ENCODE data around the gene LGI1.
"Not testable (repeated sequence)": the region's sequence is repeated elsewhere in the genome, so short reads cannot be mapped to it uniquely, and the experiment has no call there.

LGI1 gene

DNA sequence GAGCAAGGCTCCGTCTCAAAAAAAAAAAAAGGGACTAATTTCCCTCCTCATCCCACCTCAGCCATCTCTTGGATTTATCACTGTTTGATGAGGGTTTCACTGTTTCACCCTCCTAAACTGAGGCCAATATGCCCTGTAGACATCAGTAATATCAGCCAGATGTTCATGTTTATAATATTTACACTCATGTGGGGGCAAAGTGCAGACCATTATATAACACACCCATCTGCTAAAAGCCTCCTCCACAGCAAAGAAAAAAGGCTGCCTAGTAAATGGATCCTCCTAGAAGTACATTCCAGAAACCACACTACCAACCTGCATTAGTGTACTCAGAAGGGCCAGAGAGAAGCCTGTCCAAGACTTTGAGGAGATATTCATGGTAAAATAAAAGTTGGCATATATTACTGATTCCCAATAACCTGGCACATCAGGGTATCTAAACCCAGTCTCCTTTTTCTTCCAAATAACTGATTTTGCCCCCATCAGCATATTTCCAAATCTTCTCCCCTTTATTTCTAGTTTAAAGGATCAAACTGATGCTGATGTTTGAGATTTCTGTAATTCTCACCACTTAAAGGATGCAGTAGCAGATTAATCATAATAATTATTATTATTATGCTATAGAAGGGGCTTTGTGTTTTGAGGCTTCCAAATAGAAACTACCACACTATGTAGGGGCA is 55.1 kb downstream of the LGI1 start:
- DNase-seq = no peak

DNA sequence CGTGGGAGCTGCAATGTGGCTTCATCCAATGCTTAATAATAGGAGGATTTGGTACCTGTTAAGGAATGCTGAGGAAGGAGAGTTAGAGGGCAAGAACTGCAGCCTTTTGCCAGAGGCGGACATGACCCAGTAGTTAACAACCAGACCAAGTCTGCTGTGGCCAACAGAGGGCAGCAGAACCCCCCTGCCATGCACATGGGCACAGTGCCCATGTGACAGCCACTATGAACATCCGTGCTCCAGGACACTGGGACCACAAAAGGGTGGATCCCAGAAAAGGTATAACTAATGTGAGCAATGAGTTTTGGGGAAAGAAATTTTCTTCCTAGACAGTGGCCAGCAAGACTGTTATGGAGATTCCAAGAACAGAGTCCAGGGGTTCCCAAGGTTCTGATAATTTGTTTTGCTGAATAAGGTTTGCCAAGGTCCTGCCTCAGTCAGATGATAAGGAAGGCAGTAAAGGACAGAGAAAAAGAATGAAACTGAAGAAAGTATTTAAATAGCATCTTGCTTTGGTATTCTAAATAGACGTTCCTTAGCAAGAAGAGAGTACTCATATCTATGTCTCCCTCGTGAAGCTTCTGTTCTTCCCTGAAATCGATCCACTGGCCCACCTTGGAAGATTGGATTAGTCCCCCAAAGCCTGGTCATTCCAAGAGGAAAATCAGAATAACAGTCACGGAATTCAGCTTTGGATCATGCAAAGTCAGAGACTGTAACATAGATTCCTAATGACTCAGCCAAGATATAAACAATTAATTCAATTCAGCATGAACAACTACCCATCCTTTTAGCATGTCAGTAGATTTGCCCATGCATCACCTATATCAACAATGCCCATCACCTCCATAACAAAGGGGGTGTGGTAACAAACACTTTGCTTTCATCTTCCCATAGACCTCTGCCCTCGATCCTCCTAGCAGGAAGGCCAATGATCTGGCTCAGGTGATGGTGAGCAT is 56.0 kb downstream of the LGI1 start:
- DNase-seq = peak; percentile 3

GRCh38 chr10:93815304-93816096 is 57.8 kb downstream of the LGI1 start:
- no peak for DNase-seq

GRCh38 chr10:93816123-93816747 is 58.5 kb downstream of the LGI1 start:
- DNase-seq = no peak

GRCh38 chr10:93818086-93818485 is 60.4 kb downstream of the LGI1 start:
- no peak for DNase-seq

GRCh38 chr10:93819520-93819919 is 61.8 kb downstream of the LGI1 start:
- DNase-seq = no peak

DNA sequence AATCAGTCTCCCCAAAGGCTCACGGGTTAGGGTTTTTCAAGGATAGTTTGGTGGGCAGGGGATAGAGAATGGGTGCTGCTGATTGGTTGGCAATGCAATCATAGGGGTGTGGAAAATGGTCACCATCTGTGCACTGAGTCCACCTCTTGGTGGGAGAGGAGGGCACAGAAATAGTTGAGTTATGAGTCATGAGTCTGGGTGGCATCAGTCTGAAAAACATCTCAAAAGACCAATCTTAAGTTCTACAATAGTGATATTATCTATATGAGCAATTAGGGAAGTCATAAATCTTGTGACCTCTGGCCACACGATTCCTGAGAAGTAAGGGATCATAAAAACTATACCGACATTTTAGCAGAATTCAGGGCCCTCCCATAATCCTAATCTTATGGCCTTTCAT is 62.7 kb downstream of the LGI1 start:
- DNase-seq = no peak

DNA sequence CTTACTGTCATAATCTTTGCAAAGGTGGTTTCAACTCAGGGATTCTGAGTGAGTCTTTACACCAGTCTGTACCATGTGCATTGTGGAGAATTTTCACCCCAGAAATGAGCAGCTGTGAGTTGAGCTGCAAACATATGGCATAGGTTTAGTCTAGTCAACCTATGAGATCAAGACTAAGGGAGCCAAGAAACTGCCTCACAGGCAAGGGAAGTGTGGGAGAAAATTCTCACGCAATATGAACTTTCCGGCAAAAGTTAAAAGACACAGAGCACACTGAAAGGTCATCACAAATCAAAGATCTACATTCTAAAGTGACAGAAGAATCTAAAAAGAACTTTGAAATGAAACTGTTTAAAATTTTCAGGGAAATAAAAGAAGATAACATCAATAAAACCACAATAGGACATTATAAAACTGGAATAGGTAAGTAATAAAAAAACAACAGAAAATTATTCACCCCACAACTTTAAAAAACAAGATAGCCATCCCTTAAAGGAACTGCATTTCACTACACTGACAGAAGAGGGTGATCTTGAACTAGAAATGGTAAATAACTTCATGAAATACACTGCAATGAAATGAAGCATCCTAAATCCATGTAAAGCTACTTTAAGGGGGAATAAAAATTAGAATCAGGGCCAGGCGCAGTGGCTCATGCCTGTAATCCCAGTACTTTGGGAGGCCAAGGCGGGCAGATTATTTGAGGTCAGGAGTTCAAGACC is 63.5 kb downstream of the LGI1 start:
- no peak for DNase-seq

DNA sequence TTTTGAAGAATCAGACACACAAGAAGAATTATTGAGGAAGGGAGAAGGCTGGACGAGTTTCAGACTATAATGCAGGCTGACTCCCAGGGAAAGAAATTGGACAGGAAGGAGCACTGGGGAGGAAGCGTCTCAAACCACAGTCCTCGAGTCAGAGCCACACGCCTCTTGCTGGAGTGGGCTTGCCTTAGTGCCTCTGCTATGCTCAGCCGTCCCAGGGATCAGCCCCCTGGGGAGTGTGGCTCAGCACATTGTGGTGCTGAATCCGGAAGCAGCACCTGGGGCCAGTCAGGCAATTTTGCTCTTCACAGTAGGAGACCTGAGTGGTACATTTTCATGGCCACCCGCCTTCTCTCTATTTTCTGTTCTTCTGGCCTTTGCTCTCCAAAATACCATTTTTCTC is 68.6 kb downstream of the LGI1 start:
- DNase-seq = no peak

- DNase-seq = no peak
Measured at GRCh38 chr10:93827056-93827804, 69.5 kb downstream of the LGI1 start.

DNA sequence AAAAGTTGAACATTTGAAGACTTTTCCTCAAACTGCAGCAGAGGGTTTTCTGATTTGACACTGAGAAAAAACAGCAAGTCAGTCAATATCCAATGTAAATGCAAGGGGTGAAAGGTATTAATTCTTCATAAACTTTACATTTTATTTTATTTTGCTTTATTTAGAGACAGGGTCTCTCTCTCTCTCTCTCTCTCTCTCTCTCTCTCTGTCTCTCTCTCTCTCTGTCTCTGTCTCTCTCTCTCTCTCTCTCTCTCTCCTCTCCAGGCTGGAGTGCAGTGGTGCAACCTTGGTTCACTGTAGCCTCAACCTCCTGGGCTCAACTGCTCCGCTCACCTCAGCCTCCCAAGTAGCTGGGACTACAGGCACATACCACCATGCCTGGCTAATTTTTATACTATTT is 73.3 kb downstream of the LGI1 start:
- DNase-seq = not testable (repeated sequence)

DNA sequence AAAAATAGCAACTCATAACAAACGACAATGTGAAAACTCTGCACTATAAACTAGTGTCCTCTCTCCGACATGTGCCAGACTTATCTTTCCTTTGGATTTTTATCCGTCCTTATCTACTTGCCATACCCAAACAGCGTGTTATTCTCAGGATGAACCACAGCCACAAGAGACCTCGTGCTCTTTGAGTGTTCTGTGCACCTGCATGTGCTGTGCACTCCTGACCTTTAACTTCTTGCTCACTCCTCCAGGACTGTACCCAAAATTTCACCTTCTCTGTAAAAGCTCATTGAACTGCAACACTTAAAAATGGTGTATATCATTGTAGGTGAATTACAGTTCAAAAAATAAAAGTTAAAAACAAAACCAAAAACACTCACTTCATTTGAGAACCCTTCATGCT is 78.0 kb downstream of the LGI1 start:
- no peak for DNase-seq

- DNase-seq = no peak
Measured at GRCh38 chr10:93837822-93838221, 80.1 kb downstream of the LGI1 start.

DNA sequence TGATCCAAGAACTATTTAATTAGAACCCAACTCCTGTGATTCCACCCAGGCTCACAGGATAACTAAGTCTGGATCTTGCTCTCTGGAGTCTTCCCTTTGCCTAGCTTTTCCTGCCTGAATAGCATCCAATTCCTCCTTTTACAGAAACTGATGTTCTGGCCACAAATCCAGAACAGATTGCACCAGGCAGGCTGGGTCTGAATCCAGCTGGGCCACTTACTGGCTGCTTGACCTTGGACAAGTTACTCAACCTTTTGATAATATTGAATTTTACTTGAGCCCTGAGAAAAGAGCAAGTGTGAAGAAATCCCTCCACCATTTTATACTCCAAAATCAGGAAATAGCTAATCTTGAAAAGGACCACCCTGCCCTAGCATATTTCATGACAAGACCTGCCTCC is 80.5 kb downstream of the LGI1 start:
- no peak for DNase-seq

DNA sequence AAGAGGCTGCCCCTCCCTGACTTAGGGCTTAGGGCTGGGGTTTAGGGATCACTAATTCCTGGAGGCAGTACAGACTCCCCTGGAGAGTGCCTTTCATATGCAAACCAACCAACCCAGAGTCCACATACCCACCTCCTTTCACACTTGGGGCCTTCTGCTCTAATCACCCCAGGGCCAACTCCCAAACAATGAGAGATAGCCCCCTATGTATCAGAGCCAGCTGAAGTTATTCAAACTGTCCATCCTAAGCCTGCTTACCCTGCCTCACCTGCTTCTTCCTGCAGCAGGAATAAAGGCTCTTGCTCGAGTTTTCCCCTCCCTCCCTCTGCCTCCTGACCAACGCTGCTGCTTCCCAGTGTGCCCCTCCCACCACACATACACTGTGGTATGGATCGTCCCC is 84.2 kb downstream of the LGI1 start:
- DNase-seq = no peak

DNA sequence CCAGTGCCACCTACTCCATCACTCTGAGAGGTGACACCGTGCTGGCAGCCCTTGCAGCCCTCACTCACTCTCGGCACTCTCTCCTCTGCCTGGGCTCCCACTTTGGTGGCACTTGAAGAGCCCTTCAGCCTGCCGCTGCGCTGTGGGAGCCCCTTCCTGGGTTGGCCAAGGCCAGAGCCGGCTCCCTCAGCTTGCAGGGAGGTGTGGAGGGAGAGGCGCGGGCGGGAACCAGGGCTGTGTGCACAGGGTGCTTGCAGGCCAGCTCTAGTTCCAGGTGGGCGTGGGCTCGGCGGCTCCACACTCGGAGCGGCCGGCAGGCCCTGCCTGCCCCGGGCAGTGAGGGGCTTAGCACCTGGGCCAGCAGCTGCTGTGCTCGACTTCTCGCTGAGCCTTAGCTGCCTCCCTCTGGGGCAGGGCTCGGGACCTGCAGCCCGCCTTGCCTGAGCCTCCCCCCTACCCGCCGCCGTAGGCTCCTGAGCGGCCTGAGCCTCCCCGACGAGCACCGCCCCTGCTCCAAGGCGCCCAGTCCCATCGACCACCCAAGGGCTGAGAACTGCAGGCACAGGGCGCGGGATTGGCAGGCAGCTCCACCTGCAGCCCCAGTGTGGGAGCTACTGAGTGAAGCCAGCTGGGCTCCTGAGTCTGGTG is 87.4 kb downstream of the LGI1 start:
- no peak for DNase-seq
